GM18517 (cell line): ENCODE results near the gene TPCN2.

Source experiments
- ATAC-seq: cut with Tn5 transposase; IDR thresholded peaks from one replicate; pipeline ENCODE4 v1.9.1; 2021; ENCODE audit warnings: mild to moderate bottlenecking, moderate library complexity; ENCODE audit not compliant: unreplicated experiment

The TPCN2 gene

GRCh38 chr11:69010361-69010891, 38.3 kb upstream of the TPCN2 start:
- ATAC-seq, result no peak

- ATAC-seq, result no peak
These were observed 37.6 kb upstream of the TPCN2 start for GRCh38 chr11:69010964-69011623.

- ATAC-seq, result no peak
These were observed 37.1 kb upstream of the TPCN2 start for GRCh38 chr11:69011624-69012091.

- no peak for ATAC-seq
These were observed 36.4 kb upstream of the TPCN2 start for GRCh38 chr11:69012092-69013008.

GRCh38 chr11:69013009-69013951, 35.5 kb upstream of the TPCN2 start, which contains the start of gene MRGPRF:
Gene MRGPRF, minus strand, starts transcription at chr11:69013246. Its CDS starts 3,345 bp downstream, at chr11:69009901.
- no peak for ATAC-seq

GRCh38 chr11:69014084-69014851, 34.5 kb upstream of the TPCN2 start:
- ATAC-seq, result no peak

- ATAC-seq, result no peak
These were observed 33.7 kb upstream of the TPCN2 start for GRCh38 chr11:69014898-69015549.

- ATAC-seq, result no peak
These were observed 30.8 kb upstream of the TPCN2 start for GRCh38 chr11:69017951-69018350.

GRCh38 chr11:69018924-69019323, 29.8 kb upstream of the TPCN2 start:
- ATAC-seq, result no peak

- ATAC-seq, result no peak
These were observed 26.5 kb upstream of the TPCN2 start for GRCh38 chr11:69022260-69022659.

- no peak for ATAC-seq
These were observed 24.2 kb upstream of the TPCN2 start for GRCh38 chr11:69024509-69024908.

GRCh38 chr11:69027704-69028372, 20.9 kb upstream of the TPCN2 start:
- ATAC-seq, result no peak

GRCh38 chr11:69030301-69030700, 18.4 kb upstream of the TPCN2 start:
- ATAC-seq, result no peak

GRCh38 chr11:69032833-69033232, 15.9 kb upstream of the TPCN2 start:
- ATAC-seq, result no peak

GRCh38 chr11:69033431-69033830, 15.3 kb upstream of the TPCN2 start:
- no peak for ATAC-seq

GRCh38 chr11:69034123-69034867, 14.4 kb upstream of the TPCN2 start:
- ATAC-seq, result no peak

GRCh38 chr11:69035150-69035945, 13.4 kb upstream of the TPCN2 start:
- ATAC-seq, result no peak
